H1 (cell line): Measurements from ENCODE around the gene NDUFS8. TPM values are rescaled to one million over a fixed set of nuclear protein-coding genes. Genes with fewer than 3 reads are reported as not detected.

Experiments used
- CTCF ChIA-PET: fragments of 300-600 bp; sonication (Branson Sonifier 250); formaldehyde crosslinking; loops from one replicate; lab custom pipeline; 2021; ENCODE audit not compliant: partially characterized antibody; lab: Charles Lee
- POLR2A ChIA-PET: fragments of 300-600 bp; sonication (Branson Sonifier 250); formaldehyde crosslinking; loops from one replicate; lab custom pipeline; 2021; ENCODE audit warnings: inconsistent platforms; ENCODE audit not compliant: partially characterized antibody; lab: Charles Lee
- DNase-seq, 2 experiments: peaks; one replicate each; pipeline versions ENCODE4 v3.0.0 to v3.0.0-alpha.2; 2010 to 2022; ENCODE audit warnings: low spot score in 2 of 2, low read depth in 1 of 2, mixed read lengths in 1 of 2
- FAIRE-seq: peaks from 2 replicates; lab custom pipeline; 2011; peaks lifted over from hg19 to GRCh38; lab: Jason Lieb, UNC
- H2AFZ ChIP-seq: 2 replicates; pipeline ENCODE4 v1.8.1; 2012; ENCODE audit warnings: low read length, inconsistent platforms
- H2AK5ac ChIP-seq: 2 replicates; pipeline ENCODE4 v1.6.1; 2013; ENCODE audit warnings: low read depth, low read length
- H2BK120ac ChIP-seq: replicated peaks from 2 replicates; pipeline ENCODE3; 2013; ENCODE audit warnings: low read depth, low read length, inconsistent platforms
- H2BK12ac ChIP-seq: 2 replicates; pipeline ENCODE4 v1.6.1; 2013; ENCODE audit warnings: low read depth, low read length
- H2BK15ac ChIP-seq: 2 replicates; pipeline ENCODE4 v1.6.1; 2013; ENCODE audit warnings: low read length
- H2BK20ac ChIP-seq: 2 replicates; pipeline ENCODE4 v1.6.1; 2013; ENCODE audit warnings: low read length
- H2BK5ac ChIP-seq: 2 replicates; pipeline ENCODE4 v1.6.1; 2013; ENCODE audit warnings: low read depth, low read length
- H3K14ac ChIP-seq: 2 replicates; pipeline ENCODE4 v1.6.1; 2013; ENCODE audit warnings: inconsistent platforms; ENCODE audit not compliant: insufficient read length
- H3K18ac ChIP-seq: 2 replicates; pipeline ENCODE4 v1.6.1; 2013; ENCODE audit warnings: low read length; ENCODE audit errors: extremely low read depth
- H3K23ac ChIP-seq: 2 replicates; pipeline ENCODE4 v1.6.1; 2013; ENCODE audit warnings: inconsistent platforms; ENCODE audit not compliant: insufficient read length
- H3K23me2 ChIP-seq: 2 replicates; pipeline ENCODE4 v1.6.1; 2013; ENCODE audit warnings: low read depth, low read length
- H3K27ac ChIP-seq: 2 replicates; pipeline ENCODE4 v1.6.1; 2011; ENCODE audit warnings: low read depth, low read length, inconsistent platforms
- H3K27me3 ChIP-seq, 4 experiments: replicated peaks in 1 of 4; 1 replicate in 1 of 4; 2 replicates in 3 of 4; pipeline versions ENCODE4 v1.6.1 to v1.8.1; 2011 to 2013; ENCODE audit warnings: low read length in 3 of 4, mild to moderate bottlenecking in 3 of 4, inconsistent platforms in 2 of 4, mixed read lengths in 2 of 4, moderate library complexity in 1 of 4; ENCODE audit not compliant: control insufficient read depth in 3 of 4, insufficient read depth in 3 of 4; ENCODE audit errors: extremely low read depth in 1 of 4
- H3K36me3 ChIP-seq, 4 experiments: 2 replicates each; pipeline versions ENCODE4 v1.6.1 to v1.8.1; 2011 to 2013; ENCODE audit warnings: mild to moderate bottlenecking in 4 of 4, low read length in 3 of 4, moderate library complexity in 2 of 4, control low read depth in 1 of 4, inconsistent platforms in 1 of 4; ENCODE audit not compliant: insufficient read depth in 4 of 4, control insufficient read depth in 2 of 4
- H3K4ac ChIP-seq: replicated peaks from 2 replicates; pipeline ENCODE3; 2013; ENCODE audit warnings: low read length, low read depth, mixed read lengths, inconsistent platforms; ENCODE audit not compliant: insufficient read length
- H3K4me1 ChIP-seq, 4 experiments: replicated peaks in 1 of 4; 1 replicate in 1 of 4; 2 replicates in 3 of 4; pipeline versions ENCODE4 v1.6.1 to v1.8.1; 2011 to 2013; ENCODE audit warnings: low read length in 3 of 4, inconsistent platforms in 2 of 4, mixed read lengths in 1 of 4; ENCODE audit not compliant: insufficient read depth in 4 of 4, control insufficient read depth in 3 of 4
- H3K4me2 ChIP-seq, 2 experiments: 2 replicates each; pipeline versions ENCODE4 v1.6.1 to v1.8.1; 2011 to 2013; ENCODE audit warnings: low read depth in 2 of 2, low read length in 2 of 2, control low read depth in 1 of 2, inconsistent platforms in 1 of 2, mild to moderate bottlenecking in 1 of 2; ENCODE audit not compliant: insufficient read depth in 1 of 2
- H3K4me3 ChIP-seq, 4 experiments: fragments of 200-600, 300-600 bp in 1 of 4; sonication (generic), shearing (Covaris generic), sonication (Bioruptor Twin) in 1 of 4; 2 replicates each; pipeline versions ENCODE4 v1.5.1 to v1.8.1; 2011 to 2016; ENCODE audit warnings: low read length in 4 of 4, low read depth in 3 of 4, control low read depth in 2 of 4, inconsistent platforms in 2 of 4, mild to moderate bottlenecking in 2 of 4, mixed read lengths in 1 of 4, moderate library complexity in 1 of 4; ENCODE audit not compliant: insufficient read depth in 2 of 4; ENCODE audit errors: extremely low read depth in 1 of 4
- H3K56ac ChIP-seq: replicated peaks from 2 replicates; pipeline ENCODE3; 2013; ENCODE audit warnings: low read depth, mild to moderate bottlenecking, mixed read lengths, low read length, inconsistent platforms; ENCODE audit not compliant: insufficient read length
- H3K79me1 ChIP-seq: 2 replicates; pipeline ENCODE4 v1.6.1; 2013; ENCODE audit warnings: low read depth, low read length, control low read depth
- H3K79me2 ChIP-seq, 2 experiments: 2 replicates each; pipeline versions ENCODE4 v1.6.1 to v1.8.1; 2012 to 2013; ENCODE audit warnings: low read length in 2 of 2, mild to moderate bottlenecking in 2 of 2, inconsistent platforms in 1 of 2; ENCODE audit not compliant: insufficient read depth in 2 of 2, control insufficient read depth in 1 of 2
- H3K9ac ChIP-seq, 4 experiments: replicated peaks in 1 of 4; 1 replicate in 1 of 4; 2 replicates in 3 of 4; pipeline versions ENCODE4 v1.6.1 to v1.8.1; 2011 to 2013; ENCODE audit warnings: low read depth in 3 of 4, low read length in 3 of 4, control low read depth in 2 of 4, mild to moderate bottlenecking in 2 of 4, moderate library complexity in 2 of 4, inconsistent platforms in 1 of 4; ENCODE audit errors: extremely low read depth in 1 of 4
- H3K9me3 ChIP-seq, 2 experiments: 2 replicates each; pipeline versions ENCODE4 v1.6.1 to v1.8.1; 2012 to 2013; ENCODE audit warnings: mild to moderate bottlenecking in 2 of 2, moderate library complexity in 2 of 2, control low read depth in 1 of 2, inconsistent platforms in 1 of 2, low read depth in 1 of 2, low read length in 1 of 2, mixed read lengths in 1 of 2; ENCODE audit not compliant: insufficient read depth in 2 of 2
- H4K20me1 ChIP-seq, 2 experiments: replicated peaks in 1 of 2; 2 replicates each; pipeline versions ENCODE3 to v1.8.1; 2011 to 2013; ENCODE audit warnings: inconsistent platforms in 2 of 2, low read length in 2 of 2, mild to moderate bottlenecking in 1 of 2; ENCODE audit not compliant: insufficient read depth in 2 of 2, control insufficient read depth in 1 of 2
- H4K5ac ChIP-seq: 2 replicates; pipeline ENCODE4 v1.6.1; 2013; ENCODE audit warnings: low read length, low read depth, mixed read lengths, inconsistent platforms; ENCODE audit not compliant: insufficient read length
- H4K8ac ChIP-seq: 2 replicates; pipeline ENCODE4 v1.8.0; 2013; ENCODE audit warnings: mild to moderate bottlenecking, moderate library complexity, low read length, inconsistent platforms; ENCODE audit not compliant: insufficient read depth; ENCODE audit errors: extremely low read depth
- H4K91ac ChIP-seq: replicated peaks from 2 replicates; pipeline ENCODE3; 2013; ENCODE audit warnings: low read length, mixed read lengths, inconsistent platforms; ENCODE audit not compliant: insufficient read length
- KDM1A ChIP-seq: fragments of 200-600, 300-600 bp; sonication (generic); IDR thresholded peaks from 2 replicates; pipeline ENCODE4 v1.7.1; 2016; ENCODE audit warnings: mild to moderate bottlenecking, low read length, borderline replicate concordance
- WGBS, 2 experiments: shearing (Covaris generic) in 1 of 2; methylation state at CpG; one replicate each; pipeline versions ENCODE4 v1.1.6 to v1.1.7; 2013 to 2015; ENCODE audit warnings: low lambda C conversion rate in 2 of 2, mixed read lengths in 2 of 2, inconsistent platforms in 1 of 2, low coverage in 1 of 2, missing lambda C conversion rate in 1 of 2; ENCODE audit not compliant: insufficient replicate concordance in 2 of 2, insufficient coverage in 1 of 2, insufficient read length in 1 of 2; ENCODE audit errors: extremely low coverage in 1 of 2, missing lambda C conversion rate in 1 of 2; 5-methylcytosine and 5-hydroxymethylcytosine counted together
- polyA plus RNA-seq, 7 experiments: library from polyadenylated mRNA; depleted of rRNA in 3 of 7; stranded (reverse) in 5 of 7; unstranded in 2 of 7; fragments of >200 nt in 5 of 7; fragments of 200-250 nt in 2 of 7; gene quantifications; 1 replicate in 5 of 7; 2 replicates in 1 of 7; 4 replicates in 1 of 7; pipeline versions ENCODE4 v1.2.1 to v1.2.3, GENCODE V29; 2011 to 2013; ENCODE audit warnings: missing spikeins in 2 of 7, mixed read lengths in 2 of 7
- total RNA-seq: library from RNA; stranded (reverse); fragmentation: NEBNext Ultra II Directional; extraction: Animal tissue kit (Norgen Biotek cat#: 25700); gene quantifications from 2 replicates; pipeline ENCODE4 v1.2.1, GENCODE V29; 2021

NDUFS8 gene
- total and polyA plus RNA-seq, 2 of the 8 experiments (the other 6 are each of a cell fraction or from before 2014, with no cell fraction given): 182 to 291 TPM

- Histone ChIP-seq H3K27me3 (no peaks in the 10 kb centered on the region), H3K23me2 (no peaks in the 10 kb centered on the region), H2BK12ac (no peak overlapping the region), H2BK15ac (no peak overlapping the region), H2BK120ac (no peak overlapping the region), H3K27ac (no peak overlapping the region), H3K36me3 (peaks cover 39 to 98% (median 85%) of the 10 kb centered on the region in 4 experiments), H3K14ac (no peak overlapping the region), H4K8ac (no peak overlapping the region), H3K9ac (no peak overlapping the region), H3K4me2 (no peak overlapping the region), H4K20me1 (peaks cover 4 to 9% of the 10 kb centered on the region in 2 experiments), H4K5ac (no peak overlapping the region), H3K23ac (no peak overlapping the region), H3K4me3 (no peak overlapping the region), H3K79me1 (peaks cover 3% of the 10 kb centered on the region; the same call in 1 of the 2 replicates), H4K91ac (no peak overlapping the region), H3K18ac (no peak overlapping the region), H3K4ac (no peak overlapping the region), H3K9me3 (no peaks in the 10 kb centered on the region), H3K4me1 (no peaks in the 10 kb centered on the region), H2BK5ac (no peak overlapping the region), H3K79me2 (no peaks in the 10 kb centered on the region; a peak in 1 of 4 replicates), H2BK20ac (no peak overlapping the region), H2AK5ac (no peak overlapping the region), H2AFZ (no peak overlapping the region), H3K56ac (no peak overlapping the region)
- ChIA-PET POLR2A (no interaction called here), CTCF (no interaction called here)
- FAIRE-seq (no peak), DNase-seq (no peak)
- TF ChIP-seq KDM1A: no peak
- WGBS, 2 experiments: 99% methylated on average over 5 of the region's 5 CpGs; no CpG with 5 or more reads in 1 of the 2 experiments
Measured at GRCh38 chr11:68067991-68068390, 37.5 kb downstream of the NDUFS8 start.
